ENCODE data around the gene AUNIP. TPM values are rescaled to one million over a fixed set of nuclear protein-coding genes. Genes with fewer than 3 reads are reported as not detected.

Gene AUNIP
- total and polyA plus RNA-seq, 2 of the 8 experiments (the other 6 are each of a cell fraction or from before 2014, with no cell fraction given) = 18.6 to 23.2 TPM

DNA sequence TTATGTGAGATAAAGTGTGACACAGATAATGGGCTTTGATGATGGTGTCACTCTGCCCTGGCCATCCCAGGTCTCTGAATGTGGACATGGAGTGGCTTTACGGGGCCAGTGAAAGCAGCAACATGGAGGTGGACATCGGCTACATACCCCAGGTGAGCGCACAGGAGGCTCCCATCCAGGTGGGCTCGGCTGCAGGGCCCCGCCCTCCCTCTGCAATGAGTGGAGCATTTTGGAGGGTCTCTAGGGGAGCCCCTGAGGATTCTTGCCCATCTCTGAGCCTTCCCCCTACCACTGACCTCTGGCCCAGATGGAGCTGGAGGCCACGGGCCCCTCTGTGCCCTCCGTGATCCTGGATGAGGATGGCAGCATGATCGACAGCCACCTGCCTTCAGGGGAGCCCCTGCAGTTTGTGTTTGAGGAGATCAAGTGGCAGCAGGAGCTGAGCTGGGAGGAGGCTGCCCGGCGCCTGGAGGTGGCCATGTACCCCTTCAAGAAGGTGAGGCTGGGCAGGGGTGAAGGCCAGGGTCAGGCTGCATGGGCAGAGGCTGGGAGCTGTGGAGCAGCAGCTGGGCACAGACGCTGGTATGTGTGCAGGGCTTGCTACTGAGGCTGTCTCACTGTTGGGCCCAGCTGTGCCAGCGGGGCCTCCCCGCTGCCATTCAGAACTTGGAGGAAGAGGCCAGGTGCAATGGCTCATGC, 47.7 kb downstream of the AUNIP start (continued):
- TF ChIP-seq, protein P1, sequence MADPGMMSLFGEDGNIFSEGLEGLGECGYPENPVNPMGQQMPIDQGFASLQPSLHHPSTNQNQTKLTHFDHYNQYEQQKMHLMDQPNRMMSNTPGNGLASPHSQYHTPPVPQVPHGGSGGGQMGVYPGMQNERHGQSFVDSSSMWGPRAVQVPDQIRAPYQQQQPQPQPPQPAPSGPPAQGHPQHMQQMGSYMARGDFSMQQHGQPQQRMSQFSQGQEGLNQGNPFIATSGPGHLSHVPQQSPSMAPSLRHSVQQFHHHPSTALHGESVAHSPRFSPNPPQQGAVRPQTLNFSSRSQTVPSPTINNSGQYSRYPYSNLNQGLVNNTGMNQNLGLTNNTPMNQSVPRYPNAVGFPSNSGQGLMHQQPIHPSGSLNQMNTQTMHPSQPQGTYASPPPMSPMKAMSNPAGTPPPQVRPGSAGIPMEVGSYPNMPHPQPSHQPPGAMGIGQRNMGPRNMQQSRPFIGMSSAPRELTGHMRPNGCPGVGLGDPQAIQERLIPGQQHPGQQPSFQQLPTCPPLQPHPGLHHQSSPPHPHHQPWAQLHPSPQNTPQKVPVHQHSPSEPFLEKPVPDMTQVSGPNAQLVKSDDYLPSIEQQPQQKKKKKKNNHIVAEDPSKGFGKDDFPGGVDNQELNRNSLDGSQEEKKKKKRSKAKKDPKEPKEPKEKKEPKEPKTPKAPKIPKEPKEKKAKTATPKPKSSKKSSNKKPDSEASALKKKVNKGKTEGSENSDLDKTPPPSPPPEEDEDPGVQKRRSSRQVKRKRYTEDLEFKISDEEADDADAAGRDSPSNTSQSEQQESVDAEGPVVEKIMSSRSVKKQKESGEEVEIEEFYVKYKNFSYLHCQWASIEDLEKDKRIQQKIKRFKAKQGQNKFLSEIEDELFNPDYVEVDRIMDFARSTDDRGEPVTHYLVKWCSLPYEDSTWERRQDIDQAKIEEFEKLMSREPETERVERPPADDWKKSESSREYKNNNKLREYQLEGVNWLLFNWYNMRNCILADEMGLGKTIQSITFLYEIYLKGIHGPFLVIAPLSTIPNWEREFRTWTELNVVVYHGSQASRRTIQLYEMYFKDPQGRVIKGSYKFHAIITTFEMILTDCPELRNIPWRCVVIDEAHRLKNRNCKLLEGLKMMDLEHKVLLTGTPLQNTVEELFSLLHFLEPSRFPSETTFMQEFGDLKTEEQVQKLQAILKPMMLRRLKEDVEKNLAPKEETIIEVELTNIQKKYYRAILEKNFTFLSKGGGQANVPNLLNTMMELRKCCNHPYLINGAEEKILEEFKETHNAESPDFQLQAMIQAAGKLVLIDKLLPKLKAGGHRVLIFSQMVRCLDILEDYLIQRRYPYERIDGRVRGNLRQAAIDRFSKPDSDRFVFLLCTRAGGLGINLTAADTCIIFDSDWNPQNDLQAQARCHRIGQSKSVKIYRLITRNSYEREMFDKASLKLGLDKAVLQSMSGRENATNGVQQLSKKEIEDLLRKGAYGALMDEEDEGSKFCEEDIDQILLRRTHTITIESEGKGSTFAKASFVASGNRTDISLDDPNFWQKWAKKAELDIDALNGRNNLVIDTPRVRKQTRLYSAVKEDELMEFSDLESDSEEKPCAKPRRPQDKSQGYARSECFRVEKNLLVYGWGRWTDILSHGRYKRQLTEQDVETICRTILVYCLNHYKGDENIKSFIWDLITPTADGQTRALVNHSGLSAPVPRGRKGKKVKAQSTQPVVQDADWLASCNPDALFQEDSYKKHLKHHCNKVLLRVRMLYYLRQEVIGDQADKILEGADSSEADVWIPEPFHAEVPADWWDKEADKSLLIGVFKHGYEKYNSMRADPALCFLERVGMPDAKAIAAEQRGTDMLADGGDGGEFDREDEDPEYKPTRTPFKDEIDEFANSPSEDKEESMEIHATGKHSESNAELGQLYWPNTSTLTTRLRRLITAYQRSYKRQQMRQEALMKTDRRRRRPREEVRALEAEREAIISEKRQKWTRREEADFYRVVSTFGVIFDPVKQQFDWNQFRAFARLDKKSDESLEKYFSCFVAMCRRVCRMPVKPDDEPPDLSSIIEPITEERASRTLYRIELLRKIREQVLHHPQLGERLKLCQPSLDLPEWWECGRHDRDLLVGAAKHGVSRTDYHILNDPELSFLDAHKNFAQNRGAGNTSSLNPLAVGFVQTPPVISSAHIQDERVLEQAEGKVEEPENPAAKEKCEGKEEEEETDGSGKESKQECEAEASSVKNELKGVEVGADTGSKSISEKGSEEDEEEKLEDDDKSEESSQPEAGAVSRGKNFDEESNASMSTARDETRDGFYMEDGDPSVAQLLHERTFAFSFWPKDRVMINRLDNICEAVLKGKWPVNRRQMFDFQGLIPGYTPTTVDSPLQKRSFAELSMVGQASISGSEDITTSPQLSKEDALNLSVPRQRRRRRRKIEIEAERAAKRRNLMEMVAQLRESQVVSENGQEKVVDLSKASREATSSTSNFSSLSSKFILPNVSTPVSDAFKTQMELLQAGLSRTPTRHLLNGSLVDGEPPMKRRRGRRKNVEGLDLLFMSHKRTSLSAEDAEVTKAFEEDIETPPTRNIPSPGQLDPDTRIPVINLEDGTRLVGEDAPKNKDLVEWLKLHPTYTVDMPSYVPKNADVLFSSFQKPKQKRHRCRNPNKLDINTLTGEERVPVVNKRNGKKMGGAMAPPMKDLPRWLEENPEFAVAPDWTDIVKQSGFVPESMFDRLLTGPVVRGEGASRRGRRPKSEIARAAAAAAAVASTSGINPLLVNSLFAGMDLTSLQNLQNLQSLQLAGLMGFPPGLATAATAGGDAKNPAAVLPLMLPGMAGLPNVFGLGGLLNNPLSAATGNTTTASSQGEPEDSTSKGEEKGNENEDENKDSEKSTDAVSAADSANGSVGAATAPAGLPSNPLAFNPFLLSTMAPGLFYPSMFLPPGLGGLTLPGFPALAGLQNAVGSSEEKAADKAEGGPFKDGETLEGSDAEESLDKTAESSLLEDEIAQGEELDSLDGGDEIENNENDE (IDR thresholded peaks at IDR 0.05; ENCODE audit: insufficient replicate concordance, low read length) = no peak

Measured in H1 (cell line).